HG02852 (cell line): ENCODE results near the gene S100A14.

Experiments
- ATAC-seq: cut with Tn5 transposase; IDR thresholded peaks from one replicate; pipeline ENCODE4 v1.9.1; 2021; ENCODE audit warnings: mild to moderate bottlenecking, moderate library complexity; ENCODE audit not compliant: unreplicated experiment

Gene S100A14

GRCh38 chr1:153566414-153567371 lies 49.4 kb downstream of the S100A14 start:
- no peak for ATAC-seq

DNA sequence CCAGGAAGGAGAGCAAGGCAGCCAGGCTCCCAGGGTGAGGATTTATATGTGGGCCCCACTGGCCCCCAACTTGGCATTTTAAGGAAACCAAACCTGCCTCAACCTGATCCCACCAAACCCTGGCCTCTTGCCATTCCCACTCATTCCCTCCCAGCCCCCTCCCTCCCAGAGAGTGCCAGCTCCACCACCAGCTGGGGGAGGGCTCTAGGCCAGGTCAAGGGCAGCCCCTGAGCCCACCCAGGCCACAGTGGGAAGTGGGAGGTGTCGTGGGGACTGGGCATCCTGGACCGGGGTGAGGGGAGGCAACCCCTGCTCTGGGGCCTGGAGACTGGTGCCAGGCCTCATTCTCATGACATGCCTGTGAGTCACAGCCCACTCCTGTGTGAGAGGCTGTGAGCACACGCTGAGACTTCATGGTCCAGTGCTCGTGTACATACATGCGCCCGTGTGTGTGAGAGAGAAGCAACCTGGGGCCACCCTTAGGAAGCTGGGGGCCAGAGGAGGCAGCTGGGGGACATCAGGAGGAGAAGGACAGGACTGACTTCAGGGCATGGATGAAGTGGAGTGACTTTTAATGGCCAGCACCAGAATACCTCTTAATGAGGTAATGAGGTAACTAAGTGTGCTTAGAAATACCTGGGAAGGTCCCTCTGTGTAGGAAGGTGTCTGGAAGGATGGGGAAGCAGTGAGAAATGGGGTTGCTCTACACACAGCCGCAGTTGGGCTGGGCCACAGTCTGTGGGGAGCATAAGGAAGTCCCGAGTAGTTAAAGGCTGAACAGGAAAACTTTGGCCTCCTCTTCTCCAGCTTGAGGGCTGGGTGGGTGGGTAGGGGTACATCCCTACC lies 50.4 kb downstream of the S100A14 start, which contains the start of gene S100A2:
Gene S100A2 (minus strand): TSS at position 316 of the 846 bp plus-strand sequence. CDS start 1,967 bp downstream, outside the sequence.
- ATAC-seq, result no peak
